ENCODE measurements around the gene IDH3G.

DNA sequence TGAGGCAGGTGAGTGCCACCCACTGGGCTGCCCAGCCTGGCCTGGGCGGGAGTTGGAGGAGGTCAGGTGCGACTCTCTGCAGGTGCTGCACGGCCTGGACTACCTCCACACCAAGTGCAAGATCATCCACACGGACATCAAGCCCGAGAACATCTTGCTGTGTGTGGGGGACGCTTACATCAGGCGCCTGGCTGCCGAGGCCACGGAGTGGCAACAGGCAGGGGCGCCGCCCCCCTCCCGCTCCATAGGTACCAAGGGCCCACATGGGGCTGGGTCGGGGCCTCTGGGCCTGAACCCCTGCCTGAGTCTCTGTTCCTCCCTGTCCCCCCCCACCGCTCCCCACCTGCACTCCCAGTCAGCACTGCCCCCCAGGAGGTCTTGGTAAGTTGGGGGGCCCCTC, 11.3 kb downstream of the IDH3G start:
- TF ChIP-seq, protein P1, sequence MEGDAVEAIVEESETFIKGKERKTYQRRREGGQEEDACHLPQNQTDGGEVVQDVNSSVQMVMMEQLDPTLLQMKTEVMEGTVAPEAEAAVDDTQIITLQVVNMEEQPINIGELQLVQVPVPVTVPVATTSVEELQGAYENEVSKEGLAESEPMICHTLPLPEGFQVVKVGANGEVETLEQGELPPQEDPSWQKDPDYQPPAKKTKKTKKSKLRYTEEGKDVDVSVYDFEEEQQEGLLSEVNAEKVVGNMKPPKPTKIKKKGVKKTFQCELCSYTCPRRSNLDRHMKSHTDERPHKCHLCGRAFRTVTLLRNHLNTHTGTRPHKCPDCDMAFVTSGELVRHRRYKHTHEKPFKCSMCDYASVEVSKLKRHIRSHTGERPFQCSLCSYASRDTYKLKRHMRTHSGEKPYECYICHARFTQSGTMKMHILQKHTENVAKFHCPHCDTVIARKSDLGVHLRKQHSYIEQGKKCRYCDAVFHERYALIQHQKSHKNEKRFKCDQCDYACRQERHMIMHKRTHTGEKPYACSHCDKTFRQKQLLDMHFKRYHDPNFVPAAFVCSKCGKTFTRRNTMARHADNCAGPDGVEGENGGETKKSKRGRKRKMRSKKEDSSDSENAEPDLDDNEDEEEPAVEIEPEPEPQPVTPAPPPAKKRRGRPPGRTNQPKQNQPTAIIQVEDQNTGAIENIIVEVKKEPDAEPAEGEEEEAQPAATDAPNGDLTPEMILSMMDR (IDR thresholded peaks at IDR 0.05) = no peak
- no peak for TF ChIP-seq POLR2A (IDR thresholded peaks at IDR 0.05)

Measured in uterus (tissue), 2 donors.